HCT116 (cell line): ENCODE measurements around the gene LRP1B. TPM values are rescaled to one million over a fixed set of nuclear protein-coding genes. Genes with fewer than 3 reads are reported as not detected.

ENCODE experiments used
- ATAC-seq: fragments of 200-7000 bp; cut with Tn5 transposase; 2 replicates; pipeline ENCODE4 v1.9.1; 2020; ENCODE audit warnings: mild to moderate bottlenecking, moderate library complexity
- BruUV-seq: library from RNA; stranded (reverse); fragments of 400-500 nt; replicated peaks from 2 replicates; lab custom pipeline; 2021; lab: Mats Ljungman, UMichigan
- CTCF ChIA-PET: fragments of 300-600 bp; sonication (Branson Sonifier 250); formaldehyde crosslinking; loops from one replicate; lab custom pipeline; 2021; ENCODE audit warnings: antibody characterized with exemption; lab: Charles Lee
- POLR2A ChIA-PET: fragments of 300-600, 350-600 bp; sonication (Branson Sonifier 250); formaldehyde crosslinking; loops from one replicate; lab custom pipeline; 2021; ENCODE audit warnings: antibody characterized with exemption; lab: Charles Lee
- RAD21 ChIA-PET, 2 experiments: fragments of 300-600 bp; sonication (Branson Sonifier 250); formaldehyde crosslinking; loops; one replicate each; lab custom pipeline; 2023; ENCODE audit warnings: low total read pairs in 2 of 2; ENCODE audit not compliant: uncharacterized antibody in 2 of 2, unreplicated experiment in 2 of 2, low non-redundant PET in 1 of 2; lab: Charles Lee
- DNase-seq: peaks from one replicate; pipeline ENCODE4 v3.0.0-alpha.2; 2010; ENCODE audit warnings: low read depth, low spot score
- H2AFZ ChIP-seq: fragments of 200-600 bp; shearing (Covaris generic), sonication (generic); 2 replicates; pipeline ENCODE4 v1.6.1; 2017; ENCODE audit warnings: low read depth, mixed run types, mixed read lengths, antibody characterized with exemption, low read length; ENCODE audit not compliant: poor library complexity, severe bottlenecking
- H3K27ac ChIP-seq: 2 replicates; pipeline ENCODE4 v1.5.1; 2012; ENCODE audit warnings: low read depth, low read length
- H3K27me3 ChIP-seq: fragments of 200-600 bp; sonication (generic); 2 replicates; pipeline ENCODE4 v1.6.1; 2016; ENCODE audit warnings: mixed run types, low read length, mixed read lengths; ENCODE audit not compliant: insufficient read depth
- H3K36me3 ChIP-seq, 2 experiments: fragments of 200-500 bp in 1 of 2; fragments of 200-600 bp in 1 of 2; sonication (Bioruptor generic) in 1 of 2; sonication (generic) in 1 of 2; 2 replicates each; pipeline versions ENCODE4 v1.5.1 to v1.6.1; 2014 to 2016; ENCODE audit warnings: low read length in 2 of 2, inconsistent platforms in 1 of 2, mixed read lengths in 1 of 2, mixed run types in 1 of 2; ENCODE audit not compliant: insufficient read depth in 2 of 2, control insufficient read depth in 1 of 2
- H3K4me1 ChIP-seq, 2 experiments: fragments of 200-600 bp in 1 of 2; sonication (generic) in 1 of 2; 2 replicates each; pipeline versions ENCODE4 v1.5.1 to v1.6.1; 2012 to 2017; ENCODE audit warnings: low read length in 2 of 2, inconsistent platforms in 1 of 2, mild to moderate bottlenecking in 1 of 2, mixed read lengths in 1 of 2, mixed run types in 1 of 2, moderate library complexity in 1 of 2; ENCODE audit not compliant: insufficient read depth in 2 of 2, control insufficient read depth in 1 of 2
- H3K4me2 ChIP-seq: fragments of 200-600 bp; sonication (generic); 2 replicates; pipeline ENCODE4 v1.6.1; 2017; ENCODE audit warnings: mixed run types, low read length, mixed read lengths
- H3K4me3 ChIP-seq, 2 experiments: fragments of 200-600 bp in 1 of 2; sonication (generic) in 1 of 2; replicated peaks in 1 of 2; 2 replicates each; pipeline ENCODE4 v1.5.1; 2011 to 2016; ENCODE audit warnings: low read length in 2 of 2, control low read depth in 1 of 2, low read depth in 1 of 2, mild to moderate bottlenecking in 1 of 2, mixed read lengths in 1 of 2, mixed run types in 1 of 2
- H3K79me2 ChIP-seq: fragments of 200-600 bp; sonication (generic); 2 replicates; pipeline ENCODE4 v1.6.1; 2017; ENCODE audit warnings: mild to moderate bottlenecking, mixed run types, low read length, moderate library complexity, mixed read lengths; ENCODE audit not compliant: insufficient read depth
- H3K9ac ChIP-seq: fragments of 200-600 bp; sonication (generic); 2 replicates; pipeline ENCODE4 v1.6.1; 2016; ENCODE audit warnings: low read length, mixed read lengths
- H3K9me2 ChIP-seq: fragments of 200-600 bp; sonication (generic), shearing (Covaris generic); 2 replicates; pipeline ENCODE4 v1.6.1; 2017; ENCODE audit warnings: mixed run types, mild to moderate bottlenecking, moderate library complexity; ENCODE audit not compliant: insufficient read depth
- H3K9me3 ChIP-seq, 2 experiments: fragments of 200-500 bp in 1 of 2; fragments of 200-600 bp in 1 of 2; sonication (Bioruptor generic) in 1 of 2; sonication (generic) in 1 of 2; 2 replicates each; pipeline ENCODE4 v1.6.1; 2014 to 2017; ENCODE audit warnings: low read length in 2 of 2, mixed read lengths in 2 of 2, inconsistent platforms in 1 of 2, low read depth in 1 of 2, mild to moderate bottlenecking in 1 of 2, mixed run types in 1 of 2, moderate library complexity in 1 of 2; ENCODE audit not compliant: control insufficient read depth in 1 of 2, insufficient read depth in 1 of 2
- H4K20me1 ChIP-seq: fragments of 200-600 bp; sonication (generic), shearing (Covaris generic); 2 replicates; pipeline ENCODE4 v1.6.1; 2017; ENCODE audit warnings: mixed run types, mild to moderate bottlenecking, moderate library complexity; ENCODE audit not compliant: insufficient read depth
- CBX3 ChIP-seq: IDR thresholded peaks from 2 replicates; pipeline ENCODE4 v1.6.1; 2012; ENCODE audit warnings: low read depth
- EGR1 ChIP-seq: IDR thresholded peaks from 2 replicates; pipeline ENCODE4 v1.6.1; 2012; ENCODE audit warnings: low read depth
- ELF1 ChIP-seq: IDR thresholded peaks from 2 replicates; pipeline ENCODE4 v1.6.1; 2012; ENCODE audit warnings: low read depth, borderline replicate concordance
- EZH2 ChIP-seq: fragments of 200-600 bp; sonication (generic); IDR thresholded peaks from 2 replicates; pipeline ENCODE4 v1.6.1; 2017; ENCODE audit warnings: antibody characterized with exemption, mixed run types
- EZH2phosphoT487 ChIP-seq: fragments of 200-600 bp; IDR thresholded peaks from 2 replicates; pipeline ENCODE4 v1.6.1; 2018; ENCODE audit warnings: antibody characterized with exemption, borderline replicate concordance
- FOSL1 ChIP-seq: IDR thresholded peaks from 2 replicates; pipeline ENCODE4 v1.6.1; 2012; ENCODE audit warnings: low read depth
- JUND ChIP-seq: IDR thresholded peaks from 2 replicates; pipeline ENCODE4 v1.6.1; 2012
- MAX ChIP-seq: IDR thresholded peaks from 2 replicates; pipeline ENCODE4 v1.6.1; 2012
- POLR2A ChIP-seq: IDR thresholded peaks from 2 replicates; pipeline ENCODE4 v1.7.0; 2011; ENCODE audit warnings: borderline replicate concordance; ENCODE audit not compliant: insufficient read depth, insufficient read length; ENCODE audit errors: extremely low read depth
- POLR2AphosphoS5 ChIP-seq: IDR thresholded peaks from 2 replicates; pipeline ENCODE4 v1.6.1; 2011; ENCODE audit warnings: mild to moderate bottlenecking, low read depth, low read length, moderate library complexity
- SIN3A ChIP-seq: IDR thresholded peaks from 2 replicates; pipeline ENCODE4 v1.6.1; 2012; ENCODE audit warnings: low read depth
- SP1 ChIP-seq: IDR thresholded peaks from 2 replicates; pipeline ENCODE4 v1.6.1; 2012; ENCODE audit warnings: low read depth
- SRF ChIP-seq: IDR thresholded peaks from 2 replicates; pipeline ENCODE4 v1.6.1; 2012; ENCODE audit warnings: low read depth
- TCF7L2 ChIP-seq: IDR thresholded peaks from 2 replicates; pipeline ENCODE4 v1.7.0; 2011; ENCODE audit warnings: borderline replicate concordance, inconsistent platforms; ENCODE audit not compliant: insufficient read depth, insufficient read length; ENCODE audit errors: extremely low read depth
- YY1 ChIP-seq: IDR thresholded peaks from 2 replicates; pipeline ENCODE4 v1.6.1; 2011; ENCODE audit warnings: low read length, low read depth, moderate library complexity, mild to moderate bottlenecking; ENCODE audit not compliant: insufficient replicate concordance; ENCODE audit errors: extremely low read depth
- ZBTB33 ChIP-seq: IDR thresholded peaks from 2 replicates; pipeline ENCODE4 v1.6.1; 2011; ENCODE audit warnings: mild to moderate bottlenecking, low read length, moderate library complexity; ENCODE audit not compliant: insufficient replicate concordance; ENCODE audit errors: extremely low read depth
- intact Hi-C: fragments of 100-400 bp; cut with micrococcal nuclease; formaldehyde crosslinking; loops from 2 replicates; pipeline ENCODE4 v1.10.0; 2022
- total RNA-seq: library from RNA; stranded (reverse); gene quantifications from one replicate; pipeline ENCODE4 v1.2.1, GENCODE V29; 2021; ENCODE audit not compliant: unreplicated experiment
- TF ChIP-seq, protein P1 (sequence below), 3 experiments: fragments of 200-600 bp in 1 of 3; sonication (generic) in 1 of 3; IDR thresholded peaks in 2 of 3; conservative IDR thresholded peaks in 1 of 3; 2 replicates each; pipeline ENCODE4 v1.5.1; 2012 to 2017; ENCODE audit warnings: low read depth in 2 of 3, low read length in 2 of 3, antibody characterized with exemption in 1 of 3, borderline replicate concordance in 1 of 3, control low read depth in 1 of 3, mild to moderate bottlenecking in 1 of 3, mixed read lengths in 1 of 3, mixed run types in 1 of 3, moderate library complexity in 1 of 3; ENCODE audit not compliant: insufficient read depth in 1 of 3
- TF ChIP-seq, protein P2 (sequence below): IDR thresholded peaks from 2 replicates; pipeline ENCODE4 v1.6.1; 2012

LRP1B gene
- total RNA-seq, 1 experiment from 2014 or later, result 0.34 TPM

DNA sequence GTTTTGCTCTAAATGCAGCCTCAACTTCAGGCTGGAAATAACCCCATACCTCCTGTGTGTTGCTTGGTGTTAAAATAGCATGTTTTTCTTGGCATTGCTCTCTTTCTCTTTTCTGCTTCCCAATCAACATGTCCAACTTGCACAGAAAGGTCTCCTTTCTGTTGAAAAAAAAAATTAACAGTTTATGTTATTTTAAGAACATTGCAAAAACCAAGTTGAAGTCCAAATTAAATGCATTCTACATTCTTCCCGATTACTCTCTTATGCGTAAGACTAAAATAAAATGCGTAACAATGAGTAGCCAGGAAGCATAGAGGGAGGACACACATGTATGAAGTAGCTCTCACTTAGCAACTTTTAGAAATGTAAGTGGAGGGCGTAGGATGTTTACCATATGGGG is 1944.5 kb downstream of the LRP1B start:
- Histone ChIP-seq H3K27ac (no peak overlapping the region), H3K4me1 (no peaks in the 10 kb centered on the region), H4K20me1 (no peaks in the 10 kb centered on the region), H2AFZ (no peak overlapping the region), H3K9ac (no peak overlapping the region), H3K9me2 (no peaks in the 10 kb centered on the region), H3K79me2 (no peaks in the 10 kb centered on the region), H3K36me3 (no peaks in the 10 kb centered on the region), H3K4me2 (no peak overlapping the region), H3K27me3 (no peaks in the 10 kb centered on the region), H3K4me3 (no peak overlapping the region), H3K9me3 (no peaks in the 10 kb centered on the region)
- CTCF ChIA-PET, result no interaction called here
- RAD21 ChIA-PET, result no interaction called here
- TF ChIP-seq TCF7L2 (no peak), POLR2A (no peak), POLR2AphosphoS5 (no peak), SRF (no peak), YY1 (no peak)
- no peak for DNase-seq
- BruUV-seq, result no TSS peak
- intact Hi-C loops, result no loop called here
- POLR2A ChIA-PET, result no interaction called here
- ATAC-seq, result no peak

- no peak overlapping the region for H3K27ac ChIP-seq
- H3K9me2 ChIP-seq, result no peaks in the 10 kb centered on the region
- no peaks in the 10 kb centered on the region for H3K9me3 ChIP-seq
- no peak for DNase-seq
- intact Hi-C loops, result no loop called here
- H3K4me2 ChIP-seq, result no peak overlapping the region
- ChIA-PET POLR2A (no interaction called here), RAD21 (no interaction called here), CTCF (no interaction called here)
- no peak overlapping the region for H2AFZ ChIP-seq
- H4K20me1 ChIP-seq, result no peaks in the 10 kb centered on the region
- no peaks in the 10 kb centered on the region for H3K4me1 ChIP-seq
- no peaks in the 10 kb centered on the region for H3K27me3 ChIP-seq
- BruUV-seq, result no TSS peak
- no peak for ATAC-seq
- H3K36me3 ChIP-seq, result no peaks in the 10 kb centered on the region
- no peaks in the 10 kb centered on the region for H3K79me2 ChIP-seq
- no peak overlapping the region for H3K9ac ChIP-seq
- H3K4me3 ChIP-seq, result no peak overlapping the region
- no peak for TF ChIP-seq ELF1
- TF ChIP-seq CBX3, result no peak
- TF ChIP-seq, protein P1, sequence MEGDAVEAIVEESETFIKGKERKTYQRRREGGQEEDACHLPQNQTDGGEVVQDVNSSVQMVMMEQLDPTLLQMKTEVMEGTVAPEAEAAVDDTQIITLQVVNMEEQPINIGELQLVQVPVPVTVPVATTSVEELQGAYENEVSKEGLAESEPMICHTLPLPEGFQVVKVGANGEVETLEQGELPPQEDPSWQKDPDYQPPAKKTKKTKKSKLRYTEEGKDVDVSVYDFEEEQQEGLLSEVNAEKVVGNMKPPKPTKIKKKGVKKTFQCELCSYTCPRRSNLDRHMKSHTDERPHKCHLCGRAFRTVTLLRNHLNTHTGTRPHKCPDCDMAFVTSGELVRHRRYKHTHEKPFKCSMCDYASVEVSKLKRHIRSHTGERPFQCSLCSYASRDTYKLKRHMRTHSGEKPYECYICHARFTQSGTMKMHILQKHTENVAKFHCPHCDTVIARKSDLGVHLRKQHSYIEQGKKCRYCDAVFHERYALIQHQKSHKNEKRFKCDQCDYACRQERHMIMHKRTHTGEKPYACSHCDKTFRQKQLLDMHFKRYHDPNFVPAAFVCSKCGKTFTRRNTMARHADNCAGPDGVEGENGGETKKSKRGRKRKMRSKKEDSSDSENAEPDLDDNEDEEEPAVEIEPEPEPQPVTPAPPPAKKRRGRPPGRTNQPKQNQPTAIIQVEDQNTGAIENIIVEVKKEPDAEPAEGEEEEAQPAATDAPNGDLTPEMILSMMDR (IDR thresholded peaks at IDR 0.05 in 2 of 3, conservative IDR thresholded peaks at IDR 0.05 in 1 of 3; ENCODE audit: borderline replicate concordance in 1 of 3, insufficient read depth in 1 of 3, low read depth in 2 of 3, low read length in 2 of 3), result no peak
- TF ChIP-seq POLR2AphosphoS5, result no peak
- no peak for TF ChIP-seq ZBTB33
- TF ChIP-seq EZH2phosphoT487, result no peak
- no peak for TF ChIP-seq POLR2A
- TF ChIP-seq EGR1, result no peak
- TF ChIP-seq YY1, result no peak
- TF ChIP-seq SIN3A, result no peak
- TF ChIP-seq EZH2, result no peak
- no peak for TF ChIP-seq SP1
- no peak for TF ChIP-seq SRF
- no peak for TF ChIP-seq JUND
- no peak for TF ChIP-seq MAX
- no peak for TF ChIP-seq FOSL1
- no peak for TF ChIP-seq TCF7L2
- TF ChIP-seq, protein P2, sequence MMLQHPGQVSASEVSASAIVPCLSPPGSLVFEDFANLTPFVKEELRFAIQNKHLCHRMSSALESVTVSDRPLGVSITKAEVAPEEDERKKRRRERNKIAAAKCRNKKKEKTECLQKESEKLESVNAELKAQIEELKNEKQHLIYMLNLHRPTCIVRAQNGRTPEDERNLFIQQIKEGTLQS, result no peak
Measured at GRCh38 chr2:140185076-140185475, 1945.7 kb downstream of the LRP1B start.
